GM10266 (cell line): ENCODE results near the gene MSI2.

Source experiments
- DNase-seq: peaks from one replicate; pipeline ENCODE4 v3.0.0; 2012; ENCODE audit errors: extremely low spot score
- CTCF ChIP-seq: IDR thresholded peaks from 2 replicates; pipeline ENCODE4 v1.5.1; 2012; ENCODE audit warnings: mild to moderate bottlenecking, low read depth; ENCODE audit not compliant: control insufficient read depth, insufficient read depth; ENCODE audit errors: missing control alignments

Gene MSI2

GRCh38 chr17:57490111-57490845 lies 234.0 kb downstream of the MSI2 start:
- DNase-seq = no peak
- no peak for TF ChIP-seq CTCF

- TF ChIP-seq CTCF = no peak
These were observed 234.6 kb downstream of the MSI2 start for GRCh38 chr17:57490890-57491289.

GRCh38 chr17:57493171-57493570 lies 236.8 kb downstream of the MSI2 start:
- no peak for TF ChIP-seq CTCF
- no peak for DNase-seq

More at GRCh38 chr17:57490890-57491289, 234.6 kb downstream of the MSI2 start:
- no peak for DNase-seq

GRCh38 chr17:57493625-57494024 lies 237.3 kb downstream of the MSI2 start:
- no peak for TF ChIP-seq CTCF
- DNase-seq = no peak

GRCh38 chr17:57494443-57494842 lies 238.1 kb downstream of the MSI2 start:
- TF ChIP-seq CTCF = no peak
- no peak for DNase-seq

GRCh38 chr17:57495771-57496170 lies 239.4 kb downstream of the MSI2 start:
- TF ChIP-seq CTCF = no peak
- DNase-seq = no peak

- no peak for DNase-seq
- no peak for TF ChIP-seq CTCF
These were observed 240.1 kb downstream of the MSI2 start for GRCh38 chr17:57496382-57496781.
